GM20431 (cell line): ENCODE results near the gene PIGR.

ENCODE experiments used
- in situ Hi-C: fragments of 300-500 bp; cut with MseI, MboI; formaldehyde crosslinking; loops from one replicate; pipeline ENCODE4 v1.15.0; 2020; ENCODE audit warnings: low sequenced_read_pairs; ENCODE audit not compliant: unreplicated experiment

Gene PIGR

GRCh38 chr1:206915030-206915735 lies 31.1 kb downstream of the PIGR start:
- in situ Hi-C loops: loop anchor here (25.0 kb wide), 1 partner anchor 178 kb away; no protein-coding TSS in a partner anchor

GRCh38 chr1:206913766-206914537 lies 32.3 kb downstream of the PIGR start:
- in situ Hi-C loops: loop anchor here (25.0 kb wide), 1 partner anchor 177 kb away; no protein-coding TSS in a partner anchor

GRCh38 chr1:206912445-206913095 lies 33.7 kb downstream of the PIGR start:
- in situ Hi-C loops: loop anchor here (25.0 kb wide), 1 partner anchor 175 kb away; no protein-coding TSS in a partner anchor

- in situ Hi-C loops: loop anchor here (25.0 kb wide), 1 partner anchor 174 kb away; no protein-coding TSS in a partner anchor
Observed at GRCh38 chr1:206911064-206911663, 35.1 kb downstream of the PIGR start.

GRCh38 chr1:206909883-206910318 lies 36.4 kb downstream of the PIGR start:
- in situ Hi-C loops: loop anchor here (25.0 kb wide), 1 partner anchor 173 kb away; no protein-coding TSS in a partner anchor

GRCh38 chr1:206909161-206909882 lies 36.9 kb downstream of the PIGR start:
- in situ Hi-C loops: loop anchor here (25.0 kb wide), 1 partner anchor 172 kb away; no protein-coding TSS in a partner anchor

- in situ Hi-C loops: loop anchor here (25.0 kb wide), 1 partner anchor 171 kb away; no protein-coding TSS in a partner anchor
Observed at GRCh38 chr1:206908038-206908437, 38.2 kb downstream of the PIGR start.

GRCh38 chr1:206907304-206907991 lies 38.8 kb downstream of the PIGR start:
- in situ Hi-C loops: loop anchor here (25.0 kb wide), 1 partner anchor 170 kb away; no protein-coding TSS in a partner anchor

GRCh38 chr1:206905295-206906164 lies 40.7 kb downstream of the PIGR start:
- in situ Hi-C loops: loop anchor here (25.0 kb wide), 1 partner anchor 168 kb away; no protein-coding TSS in a partner anchor

- in situ Hi-C loops: loop anchor here (25.0 kb wide), 1 partner anchor 167 kb away; no protein-coding TSS in a partner anchor
Observed at GRCh38 chr1:206904423-206905142, 41.7 kb downstream of the PIGR start.

GRCh38 chr1:206903687-206904086 lies 42.6 kb downstream of the PIGR start:
- in situ Hi-C loops: loop anchor here (25.0 kb wide), 1 partner anchor 166 kb away; no protein-coding TSS in a partner anchor

- in situ Hi-C loops: loop anchor here (25.0 kb wide), 1 partner anchor 165 kb away; no protein-coding TSS in a partner anchor
Observed at GRCh38 chr1:206902702-206903101, 43.6 kb downstream of the PIGR start.

GRCh38 chr1:206901944-206902343 lies 44.3 kb downstream of the PIGR start:
- in situ Hi-C loops: loop anchor here (25.0 kb wide), 1 partner anchor 165 kb away; no protein-coding TSS in a partner anchor

GRCh38 chr1:206900149-206900548 lies 46.1 kb downstream of the PIGR start:
- in situ Hi-C loops: loop anchor here (25.0 kb wide), 1 partner anchor 163 kb away; no protein-coding TSS in a partner anchor

- in situ Hi-C loops: loop anchor here (25.0 kb wide), 1 partner anchor 162 kb away; no protein-coding TSS in a partner anchor
Observed at GRCh38 chr1:206899717-206900116, 46.5 kb downstream of the PIGR start.

GRCh38 chr1:206898915-206899431 lies 47.3 kb downstream of the PIGR start:
- in situ Hi-C loops: no loop called here
